HCT116 (cell line): Measurements from ENCODE around the gene OTOP2. TPM values are rescaled to one million over a fixed set of nuclear protein-coding genes. Genes with fewer than 3 reads are reported as not detected.

ENCODE experiments used
- ATAC-seq: fragments of 200-7000 bp; cut with Tn5 transposase; 2 replicates; pipeline ENCODE4 v1.9.1; 2020; ENCODE audit warnings: mild to moderate bottlenecking, moderate library complexity
- BruUV-seq: library from RNA; stranded (reverse); fragments of 400-500 nt; replicated peaks from 2 replicates; lab custom pipeline; 2021; lab: Mats Ljungman, UMichigan
- CTCF ChIA-PET: fragments of 300-600 bp; sonication (Branson Sonifier 250); formaldehyde crosslinking; loops from one replicate; lab custom pipeline; 2021; ENCODE audit warnings: antibody characterized with exemption; lab: Charles Lee
- POLR2A ChIA-PET: fragments of 300-600, 350-600 bp; sonication (Branson Sonifier 250); formaldehyde crosslinking; loops from one replicate; lab custom pipeline; 2021; ENCODE audit warnings: antibody characterized with exemption; lab: Charles Lee
- RAD21 ChIA-PET, 2 experiments: fragments of 300-600 bp; sonication (Branson Sonifier 250); formaldehyde crosslinking; loops; one replicate each; lab custom pipeline; 2023; ENCODE audit warnings: low total read pairs in 2 of 2; ENCODE audit not compliant: uncharacterized antibody in 2 of 2, unreplicated experiment in 2 of 2, low non-redundant PET in 1 of 2; lab: Charles Lee
- DNase-seq: peaks from one replicate; pipeline ENCODE4 v3.0.0-alpha.2; 2010; ENCODE audit warnings: low read depth, low spot score
- H2AFZ ChIP-seq: fragments of 200-600 bp; shearing (Covaris generic), sonication (generic); 2 replicates; pipeline ENCODE4 v1.6.1; 2017; ENCODE audit warnings: low read depth, mixed run types, mixed read lengths, antibody characterized with exemption, low read length; ENCODE audit not compliant: poor library complexity, severe bottlenecking
- H3K27ac ChIP-seq: 2 replicates; pipeline ENCODE4 v1.5.1; 2012; ENCODE audit warnings: low read depth, low read length
- H3K27me3 ChIP-seq: fragments of 200-600 bp; sonication (generic); 2 replicates; pipeline ENCODE4 v1.6.1; 2016; ENCODE audit warnings: mixed run types, low read length, mixed read lengths; ENCODE audit not compliant: insufficient read depth
- H3K36me3 ChIP-seq, 2 experiments: fragments of 200-500 bp in 1 of 2; fragments of 200-600 bp in 1 of 2; sonication (Bioruptor generic) in 1 of 2; sonication (generic) in 1 of 2; 2 replicates each; pipeline versions ENCODE4 v1.5.1 to v1.6.1; 2014 to 2016; ENCODE audit warnings: low read length in 2 of 2, inconsistent platforms in 1 of 2, mixed read lengths in 1 of 2, mixed run types in 1 of 2; ENCODE audit not compliant: insufficient read depth in 2 of 2, control insufficient read depth in 1 of 2
- H3K4me1 ChIP-seq, 2 experiments: fragments of 200-600 bp in 1 of 2; sonication (generic) in 1 of 2; 2 replicates each; pipeline versions ENCODE4 v1.5.1 to v1.6.1; 2012 to 2017; ENCODE audit warnings: low read length in 2 of 2, inconsistent platforms in 1 of 2, mild to moderate bottlenecking in 1 of 2, mixed read lengths in 1 of 2, mixed run types in 1 of 2, moderate library complexity in 1 of 2; ENCODE audit not compliant: insufficient read depth in 2 of 2, control insufficient read depth in 1 of 2
- H3K4me2 ChIP-seq: fragments of 200-600 bp; sonication (generic); 2 replicates; pipeline ENCODE4 v1.6.1; 2017; ENCODE audit warnings: mixed run types, low read length, mixed read lengths
- H3K4me3 ChIP-seq, 2 experiments: fragments of 200-600 bp in 1 of 2; sonication (generic) in 1 of 2; replicated peaks in 1 of 2; 2 replicates each; pipeline ENCODE4 v1.5.1; 2011 to 2016; ENCODE audit warnings: low read length in 2 of 2, control low read depth in 1 of 2, low read depth in 1 of 2, mild to moderate bottlenecking in 1 of 2, mixed read lengths in 1 of 2, mixed run types in 1 of 2
- H3K79me2 ChIP-seq: fragments of 200-600 bp; sonication (generic); 2 replicates; pipeline ENCODE4 v1.6.1; 2017; ENCODE audit warnings: mild to moderate bottlenecking, mixed run types, low read length, moderate library complexity, mixed read lengths; ENCODE audit not compliant: insufficient read depth
- H3K9ac ChIP-seq: fragments of 200-600 bp; sonication (generic); 2 replicates; pipeline ENCODE4 v1.6.1; 2016; ENCODE audit warnings: low read length, mixed read lengths
- H3K9me2 ChIP-seq: fragments of 200-600 bp; sonication (generic), shearing (Covaris generic); 2 replicates; pipeline ENCODE4 v1.6.1; 2017; ENCODE audit warnings: mixed run types, mild to moderate bottlenecking, moderate library complexity; ENCODE audit not compliant: insufficient read depth
- H3K9me3 ChIP-seq, 2 experiments: fragments of 200-500 bp in 1 of 2; fragments of 200-600 bp in 1 of 2; sonication (Bioruptor generic) in 1 of 2; sonication (generic) in 1 of 2; 2 replicates each; pipeline ENCODE4 v1.6.1; 2014 to 2017; ENCODE audit warnings: low read length in 2 of 2, mixed read lengths in 2 of 2, inconsistent platforms in 1 of 2, low read depth in 1 of 2, mild to moderate bottlenecking in 1 of 2, mixed run types in 1 of 2, moderate library complexity in 1 of 2; ENCODE audit not compliant: control insufficient read depth in 1 of 2, insufficient read depth in 1 of 2
- H4K20me1 ChIP-seq: fragments of 200-600 bp; sonication (generic), shearing (Covaris generic); 2 replicates; pipeline ENCODE4 v1.6.1; 2017; ENCODE audit warnings: mixed run types, mild to moderate bottlenecking, moderate library complexity; ENCODE audit not compliant: insufficient read depth
- ATF3 ChIP-seq: IDR thresholded peaks from 2 replicates; pipeline ENCODE4 v1.6.1; 2012
- CBX3 ChIP-seq: IDR thresholded peaks from 2 replicates; pipeline ENCODE4 v1.6.1; 2012; ENCODE audit warnings: low read depth
- CTCF ChIP-seq, 3 experiments: fragments of 200-600 bp in 1 of 3; sonication (generic) in 1 of 3; IDR thresholded peaks in 2 of 3; conservative IDR thresholded peaks in 1 of 3; 2 replicates each; pipeline ENCODE4 v1.5.1; 2012 to 2017; ENCODE audit warnings: low read depth in 2 of 3, low read length in 2 of 3, antibody characterized with exemption in 1 of 3, borderline replicate concordance in 1 of 3, control low read depth in 1 of 3, mild to moderate bottlenecking in 1 of 3, mixed read lengths in 1 of 3, mixed run types in 1 of 3, moderate library complexity in 1 of 3; ENCODE audit not compliant: insufficient read depth in 1 of 3
- EGR1 ChIP-seq: IDR thresholded peaks from 2 replicates; pipeline ENCODE4 v1.6.1; 2012; ENCODE audit warnings: low read depth
- ELF1 ChIP-seq: IDR thresholded peaks from 2 replicates; pipeline ENCODE4 v1.6.1; 2012; ENCODE audit warnings: low read depth, borderline replicate concordance
- EZH2 ChIP-seq: fragments of 200-600 bp; sonication (generic); IDR thresholded peaks from 2 replicates; pipeline ENCODE4 v1.6.1; 2017; ENCODE audit warnings: antibody characterized with exemption, mixed run types
- EZH2phosphoT487 ChIP-seq: fragments of 200-600 bp; IDR thresholded peaks from 2 replicates; pipeline ENCODE4 v1.6.1; 2018; ENCODE audit warnings: antibody characterized with exemption, borderline replicate concordance
- FOSL1 ChIP-seq: IDR thresholded peaks from 2 replicates; pipeline ENCODE4 v1.6.1; 2012; ENCODE audit warnings: low read depth
- JUND ChIP-seq: IDR thresholded peaks from 2 replicates; pipeline ENCODE4 v1.6.1; 2012
- MAX ChIP-seq: IDR thresholded peaks from 2 replicates; pipeline ENCODE4 v1.6.1; 2012
- POLR2A ChIP-seq: IDR thresholded peaks from 2 replicates; pipeline ENCODE4 v1.7.0; 2011; ENCODE audit warnings: borderline replicate concordance; ENCODE audit not compliant: insufficient read depth, insufficient read length; ENCODE audit errors: extremely low read depth
- POLR2AphosphoS5 ChIP-seq: IDR thresholded peaks from 2 replicates; pipeline ENCODE4 v1.6.1; 2011; ENCODE audit warnings: mild to moderate bottlenecking, low read depth, low read length, moderate library complexity
- RAD21 ChIP-seq: IDR thresholded peaks from 2 replicates; pipeline ENCODE4 v1.6.1; 2012; ENCODE audit warnings: low read depth, mild to moderate bottlenecking
- SIN3A ChIP-seq: IDR thresholded peaks from 2 replicates; pipeline ENCODE4 v1.6.1; 2012; ENCODE audit warnings: low read depth
- SP1 ChIP-seq: IDR thresholded peaks from 2 replicates; pipeline ENCODE4 v1.6.1; 2012; ENCODE audit warnings: low read depth
- TCF7L2 ChIP-seq: IDR thresholded peaks from 2 replicates; pipeline ENCODE4 v1.7.0; 2011; ENCODE audit warnings: borderline replicate concordance, inconsistent platforms; ENCODE audit not compliant: insufficient read depth, insufficient read length; ENCODE audit errors: extremely low read depth
- YY1 ChIP-seq: IDR thresholded peaks from 2 replicates; pipeline ENCODE4 v1.6.1; 2011; ENCODE audit warnings: low read length, low read depth, moderate library complexity, mild to moderate bottlenecking; ENCODE audit not compliant: insufficient replicate concordance; ENCODE audit errors: extremely low read depth
- ZBTB33 ChIP-seq: IDR thresholded peaks from 2 replicates; pipeline ENCODE4 v1.6.1; 2011; ENCODE audit warnings: mild to moderate bottlenecking, low read length, moderate library complexity; ENCODE audit not compliant: insufficient replicate concordance; ENCODE audit errors: extremely low read depth
- ZFX ChIP-seq: fragments of 450-650 bp; IDR thresholded peaks from 2 replicates; pipeline ENCODE4 v1.6.1; 2017
- ZNF274 ChIP-seq: fragments of 200-500 bp; sonication (Bioruptor generic); IDR thresholded peaks from 2 replicates; pipeline ENCODE4 v1.6.1; 2014; ENCODE audit warnings: mild to moderate bottlenecking, low read depth, low read length, inconsistent platforms
- intact Hi-C: fragments of 100-400 bp; cut with micrococcal nuclease; formaldehyde crosslinking; loops from 2 replicates; pipeline ENCODE4 v1.10.0; 2022
- total RNA-seq: library from RNA; stranded (reverse); gene quantifications from one replicate; pipeline ENCODE4 v1.2.1, GENCODE V29; 2021; ENCODE audit not compliant: unreplicated experiment

Gene OTOP2
- total RNA-seq, 1 experiment from 2014 or later = not detected

- no peaks in the 10 kb centered on the region for H4K20me1 ChIP-seq
- no peak overlapping the region for H2AFZ ChIP-seq
- H3K79me2 ChIP-seq = no peaks in the 10 kb centered on the region
- no TSS peak for BruUV-seq
- H3K9ac ChIP-seq = peak overlapping the region; percentile 78
- ATAC-seq = peak; percentile 96
- H3K4me3 ChIP-seq = peak overlapping the region; percentile 57 to 78
- intact Hi-C loops = no loop called here
- H3K36me3 ChIP-seq = no peaks in the 10 kb centered on the region
- ChIA-PET POLR2A (interaction anchor here (1.4 to 2.5 kb wide), 3 partner anchors 9 to 53 kb away, joined by 3 to 11 read pairs (median 10); partner anchors contain the start of genes HID1 and MRPL58), CTCF (interaction anchor here (1.1 to 1.9 kb wide), 3 partner anchors 10 to 24 kb away, joined by 3 to 8 read pairs (median 3); partner anchors contain the start of gene HID1), RAD21 (no interaction called here)
- H3K4me2 ChIP-seq = peak overlapping the region; percentile 93
- H3K9me2 ChIP-seq = no peaks in the 10 kb centered on the region
- DNase-seq = peak; percentile 57
- TF ChIP-seq POLR2AphosphoS5 = peak; percentile 97
- TF ChIP-seq RAD21 = no peak
- TF ChIP-seq POLR2A = peak; percentile 96
- peak; percentile 32; the same call in 1 of the 2 replicates for TF ChIP-seq SP1
- peak; percentile 45 for TF ChIP-seq TCF7L2
- peak; percentile 59 for TF ChIP-seq YY1
- no peak for TF ChIP-seq JUND
- TF ChIP-seq ZFX = peak; percentile 49; the same call in 1 of the 2 replicates
- 0 out of 6 replicates have a peak, but pooled peaks of 1 of the 3 experiments have one; percentile 15 for TF ChIP-seq CTCF (IDR thresholded peaks at IDR 0.05 in 2 of 3, conservative IDR thresholded peaks at IDR 0.05 in 1 of 3; ENCODE audit: borderline replicate concordance in 1 of 3, insufficient read depth in 1 of 3, low read depth in 2 of 3, low read length in 2 of 3)
- TF ChIP-seq ZBTB33 = peak; percentile 26
- TF ChIP-seq EZH2phosphoT487 = no peak
- no peak for TF ChIP-seq FOSL1
- no peak for TF ChIP-seq ATF3
- no peak for TF ChIP-seq ELF1
- peak; percentile 97 for TF ChIP-seq SIN3A
- TF ChIP-seq MAX = peak; percentile 89
- no peak for TF ChIP-seq EZH2
- no peak for TF ChIP-seq EGR1
- no peak for TF ChIP-seq ZNF274
- TF ChIP-seq CBX3 = no peak
- peaks cover 13 to 28% of the 10 kb centered on the region in 2 experiments for H3K4me1 ChIP-seq
- peak overlapping the region; percentile 76 for H3K27ac ChIP-seq
- H3K9me3 ChIP-seq = no peaks in the 10 kb centered on the region
- no peaks in the 10 kb centered on the region for H3K27me3 ChIP-seq
These were observed 58.0 kb downstream of the OTOP2 start for GRCh38 chr17:74981979-74982662.
